ENCODE data around the gene RHOBTB3.

Gene RHOBTB3

GRCh38 chr5:95801961-95802360, 70.8 kb downstream of the RHOBTB3 start:
- Histone ChIP-seq H3K9me3 (ENCODE audit: low read depth, low read length) (no peaks in the 10 kb centered on the region), H3K9ac (ENCODE audit: insufficient read length) (no peak overlapping the region), H3K4me3 (no peak overlapping the region), H3K36me3 (ENCODE audit: insufficient read depth, low read length) (peaks cover 9% of the 10 kb centered on the region; the same call in 1 of the 2 replicates), H3K27ac (no peak overlapping the region; the same call in 1 of the 2 replicates)
- DNase-seq (ENCODE audit: low read depth, low spot score), result no peak
- TF ChIP-seq EZH2 (IDR thresholded peaks at IDR 0.05) (no peak), POLR2AphosphoS5 (IDR thresholded peaks at IDR 0.05; ENCODE audit: borderline replicate concordance, low read depth, low read length) (no peak), FOXP2 (optimal IDR thresholded peaks at IDR 0.05; ENCODE audit: control extremely low read depth, extremely low read length, insufficient read depth) (no peak)

DNA sequence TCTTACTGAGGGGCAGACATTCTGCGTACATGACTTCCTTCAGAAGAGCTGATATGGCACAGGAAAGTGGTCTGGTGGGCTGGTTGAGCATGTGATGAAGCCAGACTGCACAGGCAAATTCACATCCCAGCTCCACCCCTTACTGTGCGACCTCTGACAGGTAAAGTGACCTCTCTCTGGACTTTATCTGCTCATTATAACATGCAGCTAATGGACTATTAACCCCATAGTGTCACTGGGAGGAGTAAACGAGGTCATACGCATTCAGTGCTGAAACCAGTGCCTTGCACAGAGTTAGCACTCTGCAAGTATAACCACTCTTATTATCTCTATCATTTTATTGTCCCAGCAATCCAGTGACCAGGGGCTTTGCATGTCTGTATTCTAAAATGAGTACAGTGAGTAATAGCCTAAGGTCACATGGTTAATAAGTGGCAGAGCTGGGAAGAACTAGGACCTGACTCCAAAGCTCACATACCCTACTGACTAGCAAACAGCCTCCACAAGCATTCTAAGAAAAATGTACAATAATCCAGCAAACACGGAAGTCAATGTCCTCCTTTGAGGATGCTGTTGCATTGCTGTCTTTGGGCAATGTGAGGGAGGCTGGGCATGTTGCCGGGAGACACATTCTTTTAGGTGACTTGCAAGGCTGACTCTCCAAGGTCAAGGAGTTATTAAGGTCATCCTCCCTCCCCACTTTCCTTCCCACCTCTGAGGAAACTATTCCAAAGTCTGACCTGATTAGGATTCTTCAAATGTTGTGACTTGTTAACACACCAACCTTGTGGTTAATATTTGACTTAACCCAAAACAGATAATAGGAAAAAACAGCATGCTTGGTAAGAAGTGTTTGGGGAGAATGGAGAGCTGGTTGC, 72.4 kb downstream of the RHOBTB3 start:
- Histone ChIP-seq H3K27ac (no peak overlapping the region), H3K4me3 (no peak overlapping the region), H3K9ac (ENCODE audit: insufficient read length) (no peak overlapping the region), H3K36me3 (ENCODE audit: insufficient read depth, low read length) (peaks cover 8% of the 10 kb centered on the region; the same call in 1 of the 2 replicates), H3K9me3 (ENCODE audit: low read depth, low read length) (no peaks in the 10 kb centered on the region)
- TF ChIP-seq EZH2 (IDR thresholded peaks at IDR 0.05), result no peak
- no peak for TF ChIP-seq FOXP2 (optimal IDR thresholded peaks at IDR 0.05; ENCODE audit: control extremely low read depth, extremely low read length, insufficient read depth)
- no peak for TF ChIP-seq POLR2AphosphoS5 (IDR thresholded peaks at IDR 0.05; ENCODE audit: borderline replicate concordance, low read depth, low read length)
- no peak for DNase-seq (ENCODE audit: low read depth, low spot score)

DNA sequence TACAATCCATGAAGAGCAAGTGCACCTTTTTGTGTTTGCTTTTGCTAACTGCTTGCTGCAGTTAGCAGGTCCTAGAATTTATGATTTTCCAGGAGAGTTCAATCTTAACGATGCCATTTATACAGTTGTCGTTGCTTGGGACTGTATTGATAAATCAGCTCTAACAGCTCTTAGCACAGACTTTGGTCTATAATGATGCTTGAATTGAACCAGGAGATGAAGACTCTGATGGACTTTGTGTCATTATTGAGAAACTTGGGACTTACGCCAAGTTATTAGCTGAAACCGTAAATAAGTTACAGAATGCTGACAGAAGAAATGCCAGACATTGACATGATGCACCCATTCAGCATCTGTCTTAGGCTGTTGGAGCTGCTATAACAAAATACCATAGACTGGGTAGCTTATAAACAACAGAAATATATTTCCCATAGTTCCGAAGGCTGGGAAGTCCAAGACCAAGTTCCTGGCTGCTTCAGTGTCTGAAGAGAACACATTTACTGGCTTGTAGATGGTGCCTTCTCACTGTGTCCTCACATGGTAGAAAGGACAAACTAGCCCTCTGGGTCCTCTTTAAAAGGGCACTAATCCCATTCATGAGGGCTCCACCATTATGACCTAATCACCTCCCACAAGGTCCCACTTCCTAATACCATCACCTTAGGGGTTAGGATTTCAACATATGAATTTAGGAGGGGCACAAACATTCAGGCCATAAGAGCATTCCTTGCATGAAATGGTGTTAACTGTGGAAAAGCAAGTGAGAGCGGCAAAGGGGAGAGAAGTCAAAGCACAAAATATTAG, 73.8 kb downstream of the RHOBTB3 start:
- no peaks in the 10 kb centered on the region; the same call in 1 of the 2 replicates for H3K36me3 ChIP-seq (ENCODE audit: insufficient read depth, low read length)
- TF ChIP-seq EZH2 (IDR thresholded peaks at IDR 0.05) (no peak), FOXP2 (optimal IDR thresholded peaks at IDR 0.05; ENCODE audit: control extremely low read depth, extremely low read length, insufficient read depth) (no peak), POLR2AphosphoS5 (IDR thresholded peaks at IDR 0.05; ENCODE audit: borderline replicate concordance, low read depth, low read length) (no peak)
- H3K9ac ChIP-seq (ENCODE audit: insufficient read length), result no peak overlapping the region
- no peak overlapping the region for H3K27ac ChIP-seq
- DNase-seq (ENCODE audit: low read depth, low spot score), result no peak
- H3K4me3 ChIP-seq, result no peak overlapping the region
- no peaks in the 10 kb centered on the region for H3K9me3 ChIP-seq (ENCODE audit: low read depth, low read length)

DNA sequence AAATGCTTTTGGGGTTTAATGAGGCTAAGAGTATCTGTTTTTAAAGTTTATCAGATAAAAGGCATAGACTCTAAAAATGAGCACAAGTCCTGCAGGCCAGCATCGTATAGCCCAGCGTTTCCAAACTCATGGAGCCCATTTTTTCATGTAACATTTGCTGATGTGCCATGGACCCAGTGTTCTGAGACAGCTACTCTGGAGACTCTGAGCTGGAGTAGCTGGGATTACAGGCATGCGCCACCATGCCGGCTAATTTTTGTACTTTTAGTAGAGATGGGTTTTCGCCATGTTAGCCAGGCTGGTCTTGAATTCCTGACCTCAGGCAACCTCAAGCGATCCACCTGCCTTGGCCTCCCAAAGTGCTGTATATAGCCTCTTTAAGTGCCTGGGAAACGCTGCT, 75.6 kb downstream of the RHOBTB3 start:
- Histone ChIP-seq H3K36me3 (ENCODE audit: insufficient read depth, low read length) (no peaks in the 10 kb centered on the region; the same call in 1 of the 2 replicates), H3K9ac (ENCODE audit: insufficient read length) (no peak overlapping the region), H3K27ac (no peak overlapping the region), H3K9me3 (ENCODE audit: low read depth, low read length) (no peaks in the 10 kb centered on the region), H3K4me3 (no peak overlapping the region)
- DNase-seq (ENCODE audit: low read depth, low spot score), result no peak
- TF ChIP-seq POLR2AphosphoS5 (IDR thresholded peaks at IDR 0.05; ENCODE audit: borderline replicate concordance, low read depth, low read length), result no peak
- TF ChIP-seq FOXP2 (optimal IDR thresholded peaks at IDR 0.05; ENCODE audit: control extremely low read depth, extremely low read length, insufficient read depth), result no peak
- no peak for TF ChIP-seq EZH2 (IDR thresholded peaks at IDR 0.05)

DNA sequence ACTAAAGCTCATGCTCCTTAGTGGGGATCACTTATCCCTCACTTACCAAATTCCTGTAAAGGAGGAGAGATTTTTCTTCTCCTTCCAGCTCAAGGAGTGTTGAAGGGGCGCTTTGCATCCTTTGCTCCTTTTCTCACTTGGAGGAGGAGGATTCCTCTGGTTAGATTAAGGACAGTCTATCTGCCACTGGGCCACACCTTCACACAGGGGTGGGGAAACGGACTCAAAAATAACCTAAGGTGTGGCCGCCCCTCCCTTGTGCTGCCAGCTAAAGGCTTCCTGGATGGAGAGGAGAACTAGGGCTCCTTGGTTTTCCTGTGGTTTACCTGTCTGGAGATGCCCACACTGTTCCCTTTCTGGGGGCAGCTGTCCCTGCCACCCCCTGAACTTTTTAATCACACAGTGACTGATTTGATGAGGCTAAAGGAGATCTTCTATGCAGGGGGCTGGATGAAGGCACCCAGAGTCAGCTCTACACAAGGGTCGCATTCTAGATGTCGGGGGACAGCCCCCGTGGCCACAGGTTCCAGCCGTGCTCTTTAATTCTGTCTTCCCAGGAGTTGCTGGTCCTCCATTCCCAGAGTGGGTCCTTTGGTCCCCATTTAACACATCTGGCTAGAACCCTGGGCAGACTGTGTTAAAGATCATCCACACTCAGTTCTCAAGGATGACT, 77.0 kb downstream of the RHOBTB3 start:
- no peaks in the 10 kb centered on the region; the same call in 1 of the 2 replicates for H3K36me3 ChIP-seq (ENCODE audit: insufficient read depth, low read length)
- DNase-seq (ENCODE audit: low read depth, low spot score), result no peak
- H3K9ac ChIP-seq (ENCODE audit: insufficient read length), result no peak overlapping the region
- TF ChIP-seq FOXP2 (optimal IDR thresholded peaks at IDR 0.05; ENCODE audit: control extremely low read depth, extremely low read length, insufficient read depth) (no peak), EZH2 (IDR thresholded peaks at IDR 0.05) (no peak)
- H3K4me3 ChIP-seq, result peak overlapping the region; percentile 65
- H3K9me3 ChIP-seq (ENCODE audit: low read depth, low read length), result no peaks in the 10 kb centered on the region
- peak overlapping the region; percentile 82 for H3K27ac ChIP-seq

GRCh38 chr5:95808686-95809413, 77.7 kb downstream of the RHOBTB3 start:
- peak overlapping the region; percentile 68 for H3K4me3 ChIP-seq
- H3K9ac ChIP-seq (ENCODE audit: insufficient read length), result peak overlapping the region; percentile 52
- peak overlapping the region; percentile 95 for H3K27ac ChIP-seq
- no peaks in the 10 kb centered on the region; the same call in 1 of the 2 replicates for H3K36me3 ChIP-seq (ENCODE audit: insufficient read depth, low read length)
- TF ChIP-seq POLR2AphosphoS5 (IDR thresholded peaks at IDR 0.05; ENCODE audit: borderline replicate concordance, low read depth, low read length), result no peak; the same call in 1 of the 2 replicates
- peak; percentile 48 for TF ChIP-seq FOXP2 (optimal IDR thresholded peaks at IDR 0.05; ENCODE audit: control extremely low read depth, extremely low read length, insufficient read depth)
- H3K9me3 ChIP-seq (ENCODE audit: low read depth, low read length), result no peaks in the 10 kb centered on the region
- peak; percentile 97 for DNase-seq (ENCODE audit: low read depth, low spot score)

- H3K9ac ChIP-seq (ENCODE audit: insufficient read length), result peak overlapping the region; percentile 52
- peak overlapping the region; percentile 95 for H3K27ac ChIP-seq
- peak overlapping the region; percentile 68 for H3K4me3 ChIP-seq
- no peaks in the 10 kb centered on the region for H3K9me3 ChIP-seq (ENCODE audit: low read depth, low read length)
- TF ChIP-seq POLR2AphosphoS5 (IDR thresholded peaks at IDR 0.05; ENCODE audit: borderline replicate concordance, low read depth, low read length), result no peak
- no peak for TF ChIP-seq FOXP2 (optimal IDR thresholded peaks at IDR 0.05; ENCODE audit: control extremely low read depth, extremely low read length, insufficient read depth)
- no peak for TF ChIP-seq EZH2 (IDR thresholded peaks at IDR 0.05)
- DNase-seq (ENCODE audit: low read depth, low spot score), result no peak
- no peaks in the 10 kb centered on the region; the same call in 1 of the 2 replicates for H3K36me3 ChIP-seq (ENCODE audit: insufficient read depth, low read length)
Measured at GRCh38 chr5:95809414-95809960, 78.4 kb downstream of the RHOBTB3 start.
